Nephron progenitor cell (in vitro differentiated cells): ENCODE results near the gene ADRA2B.

Experiments used
- DNase-seq: peaks from one replicate; pipeline ENCODE4 v3.0.0; 2021
- H3K27ac Mint-ChIP-seq: 2 replicates; pipeline ENCODE4 v1.8.0; 2021; ENCODE audit warnings: mild to moderate bottlenecking, moderate library complexity, mixed read lengths
- H3K27me3 Mint-ChIP-seq: 2 replicates; pipeline ENCODE4 v1.8.0; 2021; ENCODE audit warnings: mild to moderate bottlenecking, low read depth, mixed read lengths; ENCODE audit not compliant: poor library complexity
- H3K36me3 Mint-ChIP-seq: 2 replicates; pipeline ENCODE4 v1.8.0; 2021; ENCODE audit warnings: low read depth, mixed read lengths
- H3K4me1 Mint-ChIP-seq: 2 replicates; pipeline ENCODE4 v1.8.0; 2021; ENCODE audit warnings: mixed read lengths
- H3K4me3 Mint-ChIP-seq: 2 replicates; pipeline ENCODE4 v1.8.0; 2021; ENCODE audit warnings: mild to moderate bottlenecking, moderate library complexity, mixed read lengths
- H3K9me3 Mint-ChIP-seq: 2 replicates; pipeline ENCODE4 v1.8.0; 2021; ENCODE audit warnings: mild to moderate bottlenecking, moderate library complexity, mixed read lengths
- CTCF ChIP-seq: fragments of 200-600 bp; sonication (generic); IDR thresholded peaks from 2 replicates; pipeline ENCODE4 v1.5.0; 2021; ENCODE audit warnings: antibody characterized with exemption

Gene ADRA2B

GRCh38 chr2:96083064-96083939, 33.1 kb downstream of the ADRA2B start:
- Mint-ChIP-seq H3K9me3 (peaks cover 17% of the 10 kb centered on the region), H3K27me3 (peaks cover 14% of the 10 kb centered on the region), H3K4me1 (peaks cover 18% of the 10 kb centered on the region), H3K36me3 (no peaks in the 10 kb centered on the region), H3K27ac (no peak overlapping the region), H3K4me3 (no peak overlapping the region)
- DNase-seq, result no peak
- TF ChIP-seq CTCF, result no peak

- no peak for DNase-seq
- no peak for TF ChIP-seq CTCF
- Mint-ChIP-seq H3K36me3 (no peaks in the 10 kb centered on the region), H3K9me3 (peaks cover 26% of the 10 kb centered on the region), H3K4me1 (peaks cover 18% of the 10 kb centered on the region), H3K27me3 (peaks cover 20% of the 10 kb centered on the region), H3K27ac (no peak overlapping the region), H3K4me3 (no peak overlapping the region)
Measured at GRCh38 chr2:96082211-96083063, 33.9 kb downstream of the ADRA2B start.

- H3K27me3 Mint-ChIP-seq, result peaks cover 22% of the 10 kb centered on the region
Measured at GRCh38 chr2:96081042-96081441, 35.3 kb downstream of the ADRA2B start.

GRCh38 chr2:96075199-96075771, 41.1 kb downstream of the ADRA2B start:
- Mint-ChIP-seq H3K4me3 (no peak overlapping the region), H3K27ac (no peak overlapping the region), H3K9me3 (peaks cover 42% of the 10 kb centered on the region), H3K4me1 (peaks cover 14% of the 10 kb centered on the region), H3K27me3 (peaks cover 23% of the 10 kb centered on the region), H3K36me3 (peaks cover 8% of the 10 kb centered on the region)
- TF ChIP-seq CTCF, result no peak
- no peak for DNase-seq

More at GRCh38 chr2:96081042-96081441, 35.3 kb downstream of the ADRA2B start:
- Mint-ChIP-seq H3K36me3 (peaks cover 2% of the 10 kb centered on the region), H3K4me3 (no peak overlapping the region), H3K27ac (no peak overlapping the region), H3K4me1 (peaks cover 18% of the 10 kb centered on the region), H3K9me3 (peaks cover 33% of the 10 kb centered on the region)
- TF ChIP-seq CTCF, result no peak
- DNase-seq, result no peak

GRCh38 chr2:96074156-96074555, 42.2 kb downstream of the ADRA2B start:
- peaks cover 14% of the 10 kb centered on the region for H3K4me1 Mint-ChIP-seq
- peaks cover 8% of the 10 kb centered on the region for H3K36me3 Mint-ChIP-seq
- no peak for DNase-seq
- no peak overlapping the region for H3K4me3 Mint-ChIP-seq
- H3K9me3 Mint-ChIP-seq, result peaks cover 42% of the 10 kb centered on the region
- no peak overlapping the region for H3K27ac Mint-ChIP-seq
- no peak for TF ChIP-seq CTCF
- peaks cover 18% of the 10 kb centered on the region for H3K27me3 Mint-ChIP-seq
